GM12801 (cell line): Measurements from ENCODE around the gene CHRND.

Experiments used
- CTCF ChIP-seq: IDR thresholded peaks from one replicate; pipeline ENCODE4 v1.5.1; 2011; ENCODE audit warnings: control low read depth; ENCODE audit not compliant: insufficient read length; ENCODE audit errors: extremely low read depth

Gene CHRND

GRCh38 chr2:232526372-232526941 is 497 bp downstream of the CHRND start:
- TF ChIP-seq CTCF, result no peak

- no peak for TF ChIP-seq CTCF
Measured at GRCh38 chr2:232527905-232528470, 2.0 kb downstream of the CHRND start.

- no peak for TF ChIP-seq CTCF
Measured at GRCh38 chr2:232528746-232529460, 2.9 kb downstream of the CHRND start.

- no peak for TF ChIP-seq CTCF
Measured at GRCh38 chr2:232529806-232530547, 4.0 kb downstream of the CHRND start.

- TF ChIP-seq CTCF, result no peak
Measured at GRCh38 chr2:232530626-232531260, 4.8 kb downstream of the CHRND start.

GRCh38 chr2:232532419-232532818 is 6.5 kb downstream of the CHRND start:
- no peak for TF ChIP-seq CTCF
